Activated T-cell treated with anti-CD3 and anti-CD28 coated beads, Interleukin-2, amount 50 U/mL, for 1 hour (primary cell): Measurements from ENCODE around the gene MUC5AC.
"Not testable (repeated sequence)": the region's sequence is repeated elsewhere in the genome, so short reads cannot be mapped to it uniquely, and the experiment has no call there.

Experiments used
- DNase-seq: peaks from one replicate; pipeline ENCODE4 v3.0.0-alpha.2; 2020

Gene MUC5AC, protein sequence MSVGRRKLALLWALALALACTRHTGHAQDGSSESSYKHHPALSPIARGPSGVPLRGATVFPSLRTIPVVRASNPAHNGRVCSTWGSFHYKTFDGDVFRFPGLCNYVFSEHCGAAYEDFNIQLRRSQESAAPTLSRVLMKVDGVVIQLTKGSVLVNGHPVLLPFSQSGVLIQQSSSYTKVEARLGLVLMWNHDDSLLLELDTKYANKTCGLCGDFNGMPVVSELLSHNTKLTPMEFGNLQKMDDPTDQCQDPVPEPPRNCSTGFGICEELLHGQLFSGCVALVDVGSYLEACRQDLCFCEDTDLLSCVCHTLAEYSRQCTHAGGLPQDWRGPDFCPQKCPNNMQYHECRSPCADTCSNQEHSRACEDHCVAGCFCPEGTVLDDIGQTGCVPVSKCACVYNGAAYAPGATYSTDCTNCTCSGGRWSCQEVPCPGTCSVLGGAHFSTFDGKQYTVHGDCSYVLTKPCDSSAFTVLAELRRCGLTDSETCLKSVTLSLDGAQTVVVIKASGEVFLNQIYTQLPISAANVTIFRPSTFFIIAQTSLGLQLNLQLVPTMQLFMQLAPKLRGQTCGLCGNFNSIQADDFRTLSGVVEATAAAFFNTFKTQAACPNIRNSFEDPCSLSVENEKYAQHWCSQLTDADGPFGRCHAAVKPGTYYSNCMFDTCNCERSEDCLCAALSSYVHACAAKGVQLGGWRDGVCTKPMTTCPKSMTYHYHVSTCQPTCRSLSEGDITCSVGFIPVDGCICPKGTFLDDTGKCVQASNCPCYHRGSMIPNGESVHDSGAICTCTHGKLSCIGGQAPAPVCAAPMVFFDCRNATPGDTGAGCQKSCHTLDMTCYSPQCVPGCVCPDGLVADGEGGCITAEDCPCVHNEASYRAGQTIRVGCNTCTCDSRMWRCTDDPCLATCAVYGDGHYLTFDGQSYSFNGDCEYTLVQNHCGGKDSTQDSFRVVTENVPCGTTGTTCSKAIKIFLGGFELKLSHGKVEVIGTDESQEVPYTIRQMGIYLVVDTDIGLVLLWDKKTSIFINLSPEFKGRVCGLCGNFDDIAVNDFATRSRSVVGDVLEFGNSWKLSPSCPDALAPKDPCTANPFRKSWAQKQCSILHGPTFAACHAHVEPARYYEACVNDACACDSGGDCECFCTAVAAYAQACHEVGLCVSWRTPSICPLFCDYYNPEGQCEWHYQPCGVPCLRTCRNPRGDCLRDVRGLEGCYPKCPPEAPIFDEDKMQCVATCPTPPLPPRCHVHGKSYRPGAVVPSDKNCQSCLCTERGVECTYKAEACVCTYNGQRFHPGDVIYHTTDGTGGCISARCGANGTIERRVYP (N-terminal part only)

GRCh38 chr11:1157645-1158591 lies at the start of gene MUC5AC:
TSS of gene MUC5AC (plus strand) at chr11:1157953. CDS start at chr11:1158000, 47 bp downstream.
- no peak for DNase-seq

DNA sequence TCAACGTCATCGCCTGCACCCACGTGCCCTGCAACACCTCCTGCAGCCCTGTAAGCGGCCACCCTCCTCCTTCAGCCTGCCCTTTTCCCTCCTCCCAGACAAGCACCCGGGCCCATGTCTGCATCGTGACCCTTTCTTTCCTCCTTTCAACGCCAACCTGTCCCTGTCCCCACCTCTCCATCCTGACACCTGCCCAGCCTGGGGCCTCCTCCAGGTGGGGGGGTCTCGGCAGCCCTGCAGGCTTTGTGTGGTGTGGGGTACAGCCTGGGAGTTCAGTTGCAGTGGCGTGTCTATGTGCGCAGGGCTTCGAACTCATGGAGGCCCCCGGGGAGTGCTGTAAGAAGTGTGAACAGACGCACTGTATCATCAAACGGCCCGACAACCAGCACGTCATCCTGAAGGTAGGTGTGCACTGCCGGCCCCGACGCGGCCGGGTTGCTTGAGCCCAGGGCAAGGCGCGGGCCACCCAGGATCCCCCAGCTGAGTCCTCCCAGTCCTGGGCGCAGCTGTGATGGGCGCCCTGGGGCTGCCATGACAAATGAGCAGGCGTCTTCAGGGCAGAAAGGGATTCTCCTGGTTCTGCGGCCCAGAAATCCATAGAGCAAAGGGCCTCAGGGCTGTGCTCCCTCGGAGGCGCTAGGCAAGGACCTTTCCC lies 49.4 kb upstream of the MUC5AC start:
- DNase-seq, result no peak

DNA sequence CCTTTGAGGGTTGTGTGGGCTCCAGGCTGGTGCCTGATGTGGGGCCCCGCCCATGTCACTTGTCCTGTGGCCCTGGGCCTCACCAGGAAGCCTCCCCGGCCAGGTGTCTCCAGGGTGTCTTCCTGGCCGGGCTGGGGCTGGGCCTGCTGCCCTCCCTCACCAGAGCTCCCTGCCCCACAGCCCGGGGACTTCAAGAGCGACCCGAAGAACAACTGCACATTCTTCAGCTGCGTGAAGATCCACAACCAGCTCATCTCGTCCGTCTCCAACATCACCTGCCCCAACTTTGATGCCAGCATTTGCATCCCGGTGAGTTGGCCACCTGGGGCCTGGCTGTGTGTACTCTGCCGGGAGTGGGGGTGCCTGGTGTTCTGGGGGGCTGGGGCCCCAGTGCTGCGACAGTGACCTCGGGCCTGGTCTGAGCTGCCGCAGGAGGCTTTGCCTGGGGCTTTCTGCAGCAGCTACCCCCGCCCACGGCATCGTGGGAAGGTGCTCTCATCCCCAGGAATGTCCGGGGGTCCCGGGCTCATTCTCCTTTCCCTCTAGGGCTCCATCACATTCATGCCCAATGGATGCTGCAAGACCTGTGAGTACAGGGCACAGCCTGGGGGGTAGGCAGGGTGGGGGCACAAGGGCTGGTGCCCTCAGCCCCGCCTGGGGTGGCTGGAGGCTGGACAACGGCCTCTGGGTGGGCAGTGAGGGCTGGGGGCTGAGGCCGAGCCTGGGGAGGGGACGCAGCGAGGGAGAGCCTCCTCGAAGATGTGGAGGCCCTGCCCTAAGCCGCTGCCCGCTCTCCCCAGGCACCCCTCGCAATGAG lies 48.4 kb upstream of the MUC5AC start:
- no peak for DNase-seq

DNA sequence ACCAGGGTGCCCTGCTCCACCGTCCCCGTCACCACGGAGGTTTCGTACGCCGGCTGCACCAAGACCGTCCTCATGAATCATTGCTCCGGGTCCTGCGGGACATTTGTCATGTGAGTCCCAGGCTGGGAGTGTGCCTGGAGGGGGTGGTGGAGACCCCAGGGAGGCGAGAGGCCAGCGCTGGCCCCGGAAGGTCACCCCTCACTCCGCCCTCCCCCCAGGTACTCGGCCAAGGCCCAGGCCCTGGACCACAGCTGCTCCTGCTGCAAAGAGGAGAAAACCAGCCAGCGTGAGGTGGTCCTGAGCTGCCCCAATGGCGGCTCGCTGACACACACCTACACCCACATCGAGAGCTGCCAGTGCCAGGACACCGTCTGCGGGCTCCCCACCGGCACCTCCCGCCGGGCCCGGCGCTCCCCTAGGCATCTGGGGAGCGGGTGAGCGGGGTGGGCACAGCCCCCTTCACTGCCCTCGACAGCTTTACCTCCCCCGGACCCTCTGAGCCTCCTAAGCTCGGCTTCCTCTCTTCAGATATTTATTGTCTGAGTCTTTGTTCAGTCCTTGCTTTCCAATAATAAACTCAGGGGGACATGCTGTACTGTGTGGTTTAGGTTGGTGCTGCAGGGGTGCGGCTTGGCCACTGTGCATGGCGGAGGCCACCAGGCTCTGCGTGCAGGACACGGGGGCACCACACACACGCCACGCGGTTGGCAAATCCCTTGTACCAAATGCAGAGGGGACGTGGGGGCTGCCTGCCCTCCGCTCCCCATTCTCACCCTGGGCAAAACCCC lies 47.6 kb upstream of the MUC5AC start:
- no peak for DNase-seq

DNA sequence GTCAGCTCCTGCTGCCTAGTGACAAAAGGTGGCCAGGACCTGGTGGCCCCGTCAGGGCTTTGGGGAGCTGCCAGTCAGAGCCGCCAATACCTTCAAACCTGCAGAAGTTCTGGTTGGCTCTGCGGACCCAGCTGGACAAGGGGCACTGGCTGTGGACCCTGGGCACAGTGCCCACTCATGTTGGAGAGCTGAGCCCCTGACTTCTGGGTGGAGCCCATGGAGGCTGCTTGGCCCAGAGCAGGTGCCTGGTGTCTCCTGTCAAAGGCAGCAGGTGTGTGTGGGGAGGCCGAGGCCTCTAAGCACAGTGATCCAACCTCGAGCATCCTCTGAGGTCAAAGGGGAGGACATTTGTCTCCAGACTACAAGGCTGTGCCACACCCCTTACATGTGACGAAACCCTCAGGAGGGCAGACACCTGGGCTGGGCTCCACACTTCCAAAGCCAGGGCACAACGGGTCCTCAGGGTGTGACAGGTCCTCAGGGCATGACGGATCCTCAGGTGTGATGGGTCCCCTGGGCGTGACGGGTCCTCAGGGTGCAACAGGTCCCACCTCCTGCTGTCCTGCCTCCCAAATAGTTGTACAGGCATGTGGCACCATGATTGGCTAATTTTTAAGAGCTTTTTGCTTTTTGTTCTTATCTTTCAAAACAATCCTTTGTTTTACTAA lies 46.1 kb upstream of the MUC5AC start:
- no peak for DNase-seq

DNA sequence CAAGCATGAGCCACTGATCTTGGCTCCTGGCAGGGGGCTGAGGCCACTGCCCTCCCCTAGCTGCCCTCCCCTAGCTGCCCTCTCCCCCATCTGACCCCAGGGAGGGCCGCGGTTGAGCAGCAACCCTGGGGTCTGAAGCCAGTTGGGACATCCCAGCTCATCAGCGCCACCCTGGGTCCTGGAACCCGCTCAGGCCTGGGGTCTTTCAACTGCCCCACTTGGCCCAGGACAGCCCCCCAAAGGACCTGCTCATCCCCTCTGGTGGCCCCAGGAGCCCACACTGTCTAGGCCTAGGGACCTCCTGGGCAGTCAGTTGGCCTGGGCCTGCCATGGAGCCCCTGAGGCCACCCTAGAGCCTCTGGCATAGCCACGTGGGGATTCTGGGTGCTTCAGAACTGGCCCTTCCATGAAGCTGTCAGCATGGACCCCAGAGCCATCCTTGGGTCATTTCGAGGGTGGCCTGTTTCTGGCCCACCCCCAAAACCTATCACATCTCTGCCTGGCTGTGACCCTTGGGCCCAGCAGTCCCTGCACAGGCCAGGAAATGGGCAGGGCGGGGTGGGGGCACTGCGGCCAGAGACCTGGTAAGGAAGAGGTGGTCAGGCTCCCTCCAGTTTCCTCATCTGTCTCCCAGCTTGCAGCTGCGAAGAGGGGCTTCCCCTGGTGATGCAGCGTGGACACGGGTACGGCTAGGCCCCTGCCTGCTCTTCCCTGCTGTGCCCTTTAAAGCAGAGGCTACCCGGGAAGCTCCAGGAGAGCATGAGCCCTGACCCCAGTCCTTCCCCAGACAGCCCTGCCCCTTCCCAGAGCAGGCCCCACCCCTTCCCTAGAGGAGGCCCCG lies 45.2 kb upstream of the MUC5AC start:
- DNase-seq, result no peak

DNA sequence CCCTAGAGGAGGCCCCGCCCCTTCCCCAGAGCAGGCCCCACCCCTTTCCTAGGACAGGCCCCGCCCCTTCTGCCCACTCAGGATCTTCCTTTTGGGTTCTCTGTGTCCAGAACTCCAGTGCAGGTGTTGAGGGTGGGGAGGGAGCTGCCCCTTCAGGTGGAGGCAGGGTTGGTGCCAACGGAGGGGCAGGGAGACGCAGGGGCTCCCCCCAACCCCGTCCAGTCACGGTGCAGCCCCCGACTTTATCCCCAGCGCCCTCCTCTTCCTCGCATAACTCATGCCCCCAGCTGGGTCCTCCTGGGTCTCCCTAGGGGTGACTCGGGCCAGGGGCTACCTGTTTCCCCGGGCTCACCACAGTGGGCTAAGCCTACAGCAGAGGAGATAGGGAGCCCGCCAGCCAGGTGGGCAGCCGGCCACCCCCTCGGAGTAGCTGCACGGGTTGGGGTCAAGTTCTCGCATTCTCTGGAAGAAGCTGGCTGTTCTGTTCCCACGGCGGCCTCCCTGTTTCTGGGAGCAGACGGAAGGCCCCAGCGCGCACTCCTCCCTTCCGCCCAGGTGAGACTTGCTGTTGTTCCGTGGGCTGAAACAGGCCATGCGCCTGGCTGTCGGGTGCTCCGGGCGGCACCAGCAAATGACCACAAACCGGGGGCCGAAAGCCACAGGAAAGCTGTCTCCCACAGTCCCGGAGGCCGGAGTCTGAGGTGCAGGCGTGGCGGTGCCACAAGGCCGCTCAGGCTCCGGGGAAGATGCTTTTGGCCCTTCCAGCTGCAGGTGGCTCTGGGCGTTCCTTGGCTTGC lies 44.1 kb upstream of the MUC5AC start:
- DNase-seq, result no peak

DNA sequence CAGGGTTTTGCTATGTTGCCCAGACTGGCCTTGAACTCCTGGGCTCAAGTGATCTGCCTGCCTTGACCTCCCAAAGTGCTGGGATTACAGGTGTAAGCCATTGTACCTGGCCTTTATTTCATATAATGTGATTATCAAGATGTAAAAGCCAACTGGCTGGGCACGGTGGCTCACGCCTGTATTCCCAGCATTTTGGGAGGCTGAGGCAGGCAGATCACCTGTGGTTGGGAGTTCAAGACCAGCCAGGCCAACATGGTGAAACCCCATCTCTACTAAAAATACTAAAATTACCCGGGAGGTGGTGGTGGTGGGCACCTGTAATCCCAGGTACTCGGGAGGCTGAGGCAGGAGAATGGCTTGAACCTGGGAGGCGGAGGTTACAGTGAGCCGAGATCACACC lies 42.5 kb upstream of the MUC5AC start:
- not testable (repeated sequence) for DNase-seq

GRCh38 chr11:1116104-1116503 lies 41.6 kb upstream of the MUC5AC start:
- DNase-seq, result no peak

GRCh38 chr11:1116666-1117390 lies 40.9 kb upstream of the MUC5AC start:
- peak; percentile 5 for DNase-seq

- peak; percentile 0 for DNase-seq
Observed at GRCh38 chr11:1117992-1118391, 39.8 kb upstream of the MUC5AC start.

DNA sequence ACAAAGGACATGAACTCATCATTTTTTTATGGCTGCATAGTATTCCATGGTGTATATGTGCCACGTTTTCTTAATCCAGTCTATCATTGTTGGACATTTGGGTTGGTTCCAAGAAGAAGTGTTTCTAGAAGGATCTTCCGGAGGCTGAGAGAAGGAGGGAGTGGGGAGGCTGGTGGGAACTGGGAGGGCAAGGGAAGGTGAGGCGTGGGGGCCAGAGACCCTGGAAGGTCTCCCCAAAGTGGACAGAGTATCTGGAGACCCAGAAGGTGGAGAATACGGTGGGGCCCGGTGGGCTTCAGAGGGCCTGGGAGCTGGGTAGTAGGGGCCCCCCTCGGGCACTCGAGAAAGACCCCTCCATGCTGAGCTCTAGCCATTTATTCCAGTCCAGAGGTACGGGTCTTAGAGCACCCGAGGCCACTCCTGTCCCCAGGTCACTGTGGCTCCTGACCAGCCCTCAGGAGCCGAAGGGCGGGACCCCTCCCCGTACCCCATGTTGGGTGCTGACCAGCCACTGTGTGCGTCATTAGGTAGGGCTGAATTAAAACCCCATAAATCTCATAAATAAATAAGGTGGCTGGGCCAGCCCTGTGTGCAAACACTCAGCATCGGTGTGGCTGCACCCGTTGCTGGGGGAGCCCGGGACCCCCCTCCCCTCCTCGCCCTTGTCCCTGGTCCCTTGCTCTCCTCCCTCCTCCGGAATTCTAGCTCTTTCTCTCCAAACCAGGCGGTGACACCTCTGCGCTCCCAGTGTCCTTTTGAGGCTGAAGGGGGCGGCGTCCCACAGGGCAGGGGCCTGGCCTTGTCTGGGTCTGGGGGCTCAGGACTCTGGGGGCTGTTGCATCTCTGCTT lies 38.8 kb upstream of the MUC5AC start:
- DNase-seq, result peak; percentile 5

DNA sequence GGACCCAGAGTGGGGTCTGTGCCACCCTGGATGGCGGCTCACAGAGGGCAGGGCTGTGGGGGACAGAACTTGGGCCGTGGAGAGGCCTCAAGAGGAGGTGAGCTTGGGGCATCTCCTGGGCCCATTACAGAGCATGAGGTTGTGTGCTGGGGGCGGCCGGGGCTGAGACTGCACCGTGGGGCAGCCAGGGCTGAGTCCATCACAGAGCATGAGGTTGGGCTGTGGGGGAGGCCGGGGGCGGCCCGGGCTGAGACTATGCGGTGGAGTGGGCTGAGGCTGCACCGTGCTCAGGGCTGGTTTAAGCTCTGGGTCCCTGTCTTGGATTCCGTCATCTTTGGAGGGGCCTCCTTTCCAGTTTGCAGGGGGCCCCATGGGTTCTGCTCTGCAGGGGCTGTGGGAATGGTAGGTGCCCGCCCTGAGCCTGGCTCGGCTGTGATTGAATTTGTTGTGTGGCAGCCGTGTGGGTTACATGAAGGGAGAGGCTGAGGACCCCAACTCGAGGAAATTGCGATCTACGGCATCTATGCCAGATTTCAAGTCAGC lies 38.1 kb upstream of the MUC5AC start:
- DNase-seq, result peak; percentile 7

DNA sequence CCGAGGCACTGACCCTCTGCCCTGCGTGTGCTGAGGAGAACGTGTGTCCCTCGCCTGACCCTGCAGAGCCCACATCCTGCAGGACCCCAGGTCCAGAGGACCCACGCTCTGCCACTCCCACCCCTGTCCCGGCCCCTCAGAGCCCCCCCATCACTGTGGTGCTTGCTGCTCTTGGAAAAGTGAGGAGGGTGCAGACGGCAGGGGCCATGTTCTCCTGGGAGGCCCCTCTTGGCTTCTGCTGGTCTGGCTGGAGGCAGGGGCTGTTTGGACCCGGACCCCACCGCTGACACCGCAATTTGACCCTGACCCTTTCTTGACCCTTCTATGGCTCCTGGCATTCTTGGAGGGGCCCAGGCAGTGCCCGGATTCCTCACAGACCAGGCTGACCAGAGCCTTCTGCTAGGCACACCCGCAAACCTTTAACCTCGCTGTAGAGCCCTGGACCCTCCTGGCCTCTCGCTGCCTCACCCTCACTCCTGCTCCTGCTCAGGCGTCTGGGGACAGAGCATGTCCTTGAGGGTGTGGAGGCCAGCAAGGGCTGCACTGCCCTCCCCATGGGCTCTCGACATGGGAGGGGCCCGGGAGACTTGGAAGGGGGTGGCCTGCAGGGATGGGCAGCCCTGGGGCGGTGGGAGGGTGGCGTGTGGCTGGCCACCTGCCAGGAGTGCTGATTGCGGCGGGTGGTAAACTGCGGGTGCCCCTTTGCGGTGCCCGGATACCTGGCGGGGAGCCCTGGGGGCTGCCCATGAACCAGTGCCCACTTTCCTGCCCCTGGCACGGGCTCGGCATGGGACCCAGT lies 37.0 kb upstream of the MUC5AC start:
- DNase-seq, result peak; percentile 5
